H9 (cell line): Measurements from ENCODE around the gene C19orf33. TPM values are rescaled to one million over a fixed set of nuclear protein-coding genes. Genes with fewer than 3 reads are reported as not detected.

ENCODE experiments used
- DNase-seq: peaks from one replicate; pipeline ENCODE4 v3.0.0-alpha.2; 2017
- H2AFZ ChIP-seq: one replicate; pipeline ENCODE4 v1.6.1; 2013; ENCODE audit warnings: mild to moderate bottlenecking, low read length, control low read depth, moderate library complexity
- H2AK5ac ChIP-seq: 2 replicates; pipeline ENCODE4 v1.6.1; 2013; ENCODE audit warnings: low read length, control low read depth, mixed read lengths; ENCODE audit not compliant: insufficient read length
- H2BK120ac ChIP-seq: one replicate; pipeline ENCODE4 v1.6.1; 2013; ENCODE audit warnings: low read depth, mild to moderate bottlenecking, low read length, control low read depth, inconsistent platforms; ENCODE audit not compliant: poor library complexity, severe bottlenecking
- H2BK12ac ChIP-seq: 2 replicates; pipeline ENCODE4 v1.6.1; 2013; ENCODE audit warnings: low read length, control low read depth, mixed read lengths, low read depth; ENCODE audit not compliant: insufficient read length
- H2BK15ac ChIP-seq: 2 replicates; pipeline ENCODE4 v1.6.1; 2013; ENCODE audit warnings: low read depth, low read length, control low read depth
- H2BK20ac ChIP-seq: one replicate; pipeline ENCODE4 v1.6.1; 2013; ENCODE audit warnings: low read depth, mild to moderate bottlenecking, low read length, control low read depth, inconsistent platforms; ENCODE audit not compliant: poor library complexity, severe bottlenecking
- H2BK5ac ChIP-seq: 2 replicates; pipeline ENCODE4 v1.6.1; 2013; ENCODE audit warnings: low read length, control low read depth, mixed read lengths; ENCODE audit not compliant: insufficient read length
- H3K14ac ChIP-seq: 2 replicates; pipeline ENCODE4 v1.6.1; 2013; ENCODE audit warnings: low read length, control low read depth; ENCODE audit not compliant: insufficient read depth
- H3K18ac ChIP-seq: 2 replicates; pipeline ENCODE4 v1.6.1; 2013; ENCODE audit warnings: low read depth, mild to moderate bottlenecking, mixed read lengths, low read length, control low read depth; ENCODE audit not compliant: insufficient read length
- H3K23ac ChIP-seq: 2 replicates; pipeline ENCODE4 v1.6.1; 2013; ENCODE audit warnings: low read length, control low read depth, mixed read lengths, low read depth; ENCODE audit not compliant: insufficient read length
- H3K23me2 ChIP-seq: 2 replicates; pipeline ENCODE4 v1.6.1; 2013; ENCODE audit warnings: low read depth, mild to moderate bottlenecking, mixed read lengths, low read length, control low read depth; ENCODE audit not compliant: insufficient read length, poor library complexity, severe bottlenecking
- H3K27ac ChIP-seq: 2 replicates; pipeline ENCODE4 v1.5.1; 2013; ENCODE audit warnings: low read length, control low read depth, mixed read lengths, low read depth; ENCODE audit not compliant: insufficient read length
- H3K27me3 ChIP-seq: 2 replicates; pipeline ENCODE4 v1.6.1; 2013; ENCODE audit warnings: low read length, control low read depth, inconsistent platforms; ENCODE audit not compliant: insufficient read depth
- H3K4ac ChIP-seq: 2 replicates; pipeline ENCODE4 v1.6.1; 2013; ENCODE audit warnings: low read depth, mild to moderate bottlenecking, control low read depth, inconsistent platforms, low read length, moderate library complexity
- H3K4me1 ChIP-seq: 2 replicates; pipeline ENCODE4 v1.6.1; 2013; ENCODE audit warnings: low read length, control low read depth, inconsistent platforms; ENCODE audit not compliant: insufficient read depth
- H3K4me2 ChIP-seq: 2 replicates; pipeline ENCODE4 v1.6.1; 2013; ENCODE audit warnings: low read length, control low read depth, mixed read lengths; ENCODE audit not compliant: insufficient read length, insufficient read depth
- H3K56ac ChIP-seq: 2 replicates; pipeline ENCODE4 v1.6.1; 2013; ENCODE audit warnings: low read depth, mild to moderate bottlenecking, mixed read lengths, low read length, control low read depth; ENCODE audit not compliant: insufficient read length
- H3K79me1 ChIP-seq: 2 replicates; pipeline ENCODE4 v1.6.1; 2013; ENCODE audit warnings: low read depth, mild to moderate bottlenecking, moderate library complexity, low read length, control low read depth, inconsistent platforms; ENCODE audit not compliant: insufficient read depth, poor library complexity, severe bottlenecking
- H3K79me2 ChIP-seq: 2 replicates; pipeline ENCODE4 v1.6.1; 2013; ENCODE audit warnings: low read length, control low read depth, inconsistent platforms; ENCODE audit not compliant: insufficient read depth
- H3K9ac ChIP-seq: 2 replicates; pipeline ENCODE4 v1.6.1; 2013; ENCODE audit warnings: low read length, control low read depth, mixed read lengths; ENCODE audit not compliant: insufficient read length; ENCODE audit errors: extremely low read depth
- H3K9me3 ChIP-seq: one replicate; pipeline ENCODE4 v1.6.1; 2013; ENCODE audit warnings: low read depth, low read length, inconsistent platforms; ENCODE audit not compliant: control insufficient read depth
- H3T11ph ChIP-seq: one replicate; pipeline ENCODE4 v1.6.1; 2013; ENCODE audit warnings: mild to moderate bottlenecking, low read length, control low read depth, inconsistent platforms
- H4K20me1 ChIP-seq: one replicate; pipeline ENCODE4 v1.6.1; 2013; ENCODE audit not compliant: control insufficient read depth, insufficient read length, insufficient read depth
- H4K5ac ChIP-seq: 2 replicates; pipeline ENCODE4 v1.6.1; 2013; ENCODE audit warnings: low read depth, mild to moderate bottlenecking, mixed read lengths, low read length, control low read depth; ENCODE audit not compliant: insufficient read length
- H4K8ac ChIP-seq: replicated peaks from 2 replicates; pipeline ENCODE4 v1.6.1; 2013; ENCODE audit warnings: low read length, control low read depth, mixed read lengths, low read depth; ENCODE audit not compliant: insufficient read length
- H4K91ac ChIP-seq: 2 replicates; pipeline ENCODE4 v1.6.1; 2013; ENCODE audit warnings: low read depth, mild to moderate bottlenecking, moderate library complexity, mixed read lengths, low read length, control low read depth; ENCODE audit not compliant: insufficient read length
- H3K27ac Mint-ChIP-seq, 3 experiments: 2 replicates in 2 of 3; 3 replicates in 1 of 3; pipeline ENCODE4 v1.8.0; 2020 to 2021; ENCODE audit warnings: mixed read lengths in 3 of 3, mild to moderate bottlenecking in 1 of 3, moderate library complexity in 1 of 3
- H3K27me3 Mint-ChIP-seq: 2 replicates; pipeline ENCODE4 v1.8.0; 2021; ENCODE audit warnings: low read depth, mild to moderate bottlenecking, moderate library complexity, mixed read lengths
- H3K36me3 Mint-ChIP-seq, 3 experiments: 2 replicates in 2 of 3; 3 replicates in 1 of 3; pipeline ENCODE4 v1.8.0; 2020 to 2021; ENCODE audit warnings: low read depth in 3 of 3, mixed read lengths in 3 of 3; ENCODE audit not compliant: insufficient read depth in 1 of 3
- H3K4me1 Mint-ChIP-seq, 2 experiments: 2 replicates each; pipeline ENCODE4 v1.8.0; 2020; ENCODE audit warnings: mixed read lengths in 2 of 2
- H3K4me3 Mint-ChIP-seq, 2 experiments: 2 replicates in 1 of 2; 3 replicates in 1 of 2; pipeline ENCODE4 v1.8.0; 2020 to 2021; ENCODE audit warnings: mild to moderate bottlenecking in 2 of 2, mixed read lengths in 2 of 2, moderate library complexity in 1 of 2
- H3K9me3 Mint-ChIP-seq, 2 experiments: 2 replicates in 1 of 2; 3 replicates in 1 of 2; pipeline ENCODE4 v1.8.0; 2020; ENCODE audit warnings: mild to moderate bottlenecking in 2 of 2, mixed read lengths in 2 of 2, moderate library complexity in 1 of 2
- WGBS: extraction: QIAGEN DNeasy Blood & Tissue Kit; methylation state at CpG from one replicate; pipeline ENCODE4 v1.1.7; 2013; ENCODE audit warnings: missing lambda C conversion rate, low lambda C conversion rate, mixed read lengths; ENCODE audit not compliant: insufficient read length; ENCODE audit errors: extremely low coverage; 5-methylcytosine and 5-hydroxymethylcytosine counted together
- total RNA-seq: library from RNA; stranded (reverse); gene quantifications from 2 replicates; pipeline ENCODE4 v1.2.1, GENCODE V29; 2021
- TF ChIP-seq, protein P1 (sequence below): fragments of 200-600 bp; sonication (generic); conservative IDR thresholded peaks from 3 replicates; pipeline ENCODE4 v1.8.0; 2021; ENCODE audit warnings: antibody characterized with exemption, mild to moderate bottlenecking

C19orf33 gene
- total RNA-seq, 1 experiment from 2014 or later: not detected

DNA sequence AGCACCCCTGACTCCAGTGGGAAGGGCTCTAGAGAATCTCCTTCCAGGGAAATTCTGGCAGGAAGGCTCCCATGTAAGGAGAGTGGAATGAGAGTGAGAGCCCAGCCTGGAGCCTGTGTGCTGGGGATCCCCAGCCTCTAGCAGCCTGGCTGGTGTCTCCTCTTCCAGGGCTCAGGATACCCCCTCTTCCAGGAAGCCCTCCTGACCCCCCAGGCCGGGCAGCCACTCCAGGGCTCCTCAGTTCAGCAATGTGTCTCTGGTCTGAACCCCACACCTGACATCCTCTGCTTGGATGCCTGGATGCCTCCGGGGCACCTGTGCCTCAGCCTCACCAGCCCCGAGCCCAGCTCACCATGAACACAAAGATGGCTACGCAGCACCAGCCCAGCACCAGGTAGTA, 3.0 kb downstream of the C19orf33 start:
- H3K4me3 Mint-ChIP-seq: no peak overlapping the region
- H3K56ac ChIP-seq: no peak overlapping the region
- H4K91ac ChIP-seq: no peak overlapping the region
- no peak overlapping the region for H2AFZ ChIP-seq
- no peaks in the 10 kb centered on the region for H3K79me2 ChIP-seq
- H3K27ac ChIP-seq: no peak overlapping the region
- no peak overlapping the region for H3K4ac ChIP-seq
- H3K27ac Mint-ChIP-seq: 0 out of 7 replicates have a peak overlapping the region, but pooled peaks of 1 of the 3 experiments have one; percentile 47
- H3K4me1 Mint-ChIP-seq: peaks cover 8 to 10% of the 10 kb centered on the region in 2 experiments; a peak in 3 of 4 replicates
- no peaks in the 10 kb centered on the region for H3K4me1 ChIP-seq
- no peak overlapping the region for H2BK20ac ChIP-seq
- no peak overlapping the region for H3T11ph ChIP-seq
- H2BK120ac ChIP-seq: no peak overlapping the region
- H2AK5ac ChIP-seq: no peak overlapping the region
- no peak overlapping the region for H2BK12ac ChIP-seq
- H3K27me3 ChIP-seq: no peaks in the 10 kb centered on the region
- no peak overlapping the region for H4K8ac ChIP-seq
- H3K14ac ChIP-seq: no peak overlapping the region
- no peak overlapping the region for H3K23ac ChIP-seq
- H4K5ac ChIP-seq: no peak overlapping the region
- no peak overlapping the region for H3K9ac ChIP-seq
- no CpG with 5 or more reads among the region's 4 CpGs for WGBS
- no peaks in the 10 kb centered on the region for H3K27me3 Mint-ChIP-seq
- TF ChIP-seq, protein P1, sequence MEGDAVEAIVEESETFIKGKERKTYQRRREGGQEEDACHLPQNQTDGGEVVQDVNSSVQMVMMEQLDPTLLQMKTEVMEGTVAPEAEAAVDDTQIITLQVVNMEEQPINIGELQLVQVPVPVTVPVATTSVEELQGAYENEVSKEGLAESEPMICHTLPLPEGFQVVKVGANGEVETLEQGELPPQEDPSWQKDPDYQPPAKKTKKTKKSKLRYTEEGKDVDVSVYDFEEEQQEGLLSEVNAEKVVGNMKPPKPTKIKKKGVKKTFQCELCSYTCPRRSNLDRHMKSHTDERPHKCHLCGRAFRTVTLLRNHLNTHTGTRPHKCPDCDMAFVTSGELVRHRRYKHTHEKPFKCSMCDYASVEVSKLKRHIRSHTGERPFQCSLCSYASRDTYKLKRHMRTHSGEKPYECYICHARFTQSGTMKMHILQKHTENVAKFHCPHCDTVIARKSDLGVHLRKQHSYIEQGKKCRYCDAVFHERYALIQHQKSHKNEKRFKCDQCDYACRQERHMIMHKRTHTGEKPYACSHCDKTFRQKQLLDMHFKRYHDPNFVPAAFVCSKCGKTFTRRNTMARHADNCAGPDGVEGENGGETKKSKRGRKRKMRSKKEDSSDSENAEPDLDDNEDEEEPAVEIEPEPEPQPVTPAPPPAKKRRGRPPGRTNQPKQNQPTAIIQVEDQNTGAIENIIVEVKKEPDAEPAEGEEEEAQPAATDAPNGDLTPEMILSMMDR: no peak
- DNase-seq: no peak
- H3K9me3 ChIP-seq: no peaks in the 10 kb centered on the region
- peaks cover 3 to 22% (median 8%) of the 10 kb centered on the region in 3 experiments; a peak in 6 of 7 replicates for H3K36me3 Mint-ChIP-seq
- H3K18ac ChIP-seq: no peak overlapping the region
- H4K20me1 ChIP-seq: no peaks in the 10 kb centered on the region
- no peaks in the 10 kb centered on the region for H3K79me1 ChIP-seq
- no peaks in the 10 kb centered on the region for H3K9me3 Mint-ChIP-seq
- no peaks in the 10 kb centered on the region for H3K23me2 ChIP-seq
- no peak overlapping the region for H3K4me2 ChIP-seq
- no peak overlapping the region for H2BK5ac ChIP-seq
- no peak overlapping the region for H2BK15ac ChIP-seq
